ENCODE data around the gene TXNDC12. TPM values are rescaled to one million over a fixed set of nuclear protein-coding genes. Genes with fewer than 3 reads are reported as not detected.

Gene TXNDC12
- total RNA-seq, 1 experiment from 2014 or later, result 80.9 TPM

- no peak for TF ChIP-seq SMAD4 (CRISPR knock-in tag; IDR thresholded peaks at IDR 0.05)
- POLR2A ChIA-PET, result no interaction called here
- peaks cover 6% of the 10 kb centered on the region for H3K4me1 Mint-ChIP-seq
- no peak overlapping the region for H3K27ac Mint-ChIP-seq
- DNase-seq (ENCODE audit: low spot score) (no peak), ATAC-seq (no peak)
- no peaks in the 10 kb centered on the region for H3K9me3 Mint-ChIP-seq
- H3K27me3 Mint-ChIP-seq (ENCODE audit: low read depth), result no peaks in the 10 kb centered on the region
- H3K36me3 Mint-ChIP-seq, result peaks cover 16% of the 10 kb centered on the region
- CTCF ChIA-PET, result no interaction called here
- H3K4me3 Mint-ChIP-seq, result no peak overlapping the region
Measured at GRCh38 chr1:51982161-51982560, 72.8 kb downstream of the TXNDC12 start.

DNA sequence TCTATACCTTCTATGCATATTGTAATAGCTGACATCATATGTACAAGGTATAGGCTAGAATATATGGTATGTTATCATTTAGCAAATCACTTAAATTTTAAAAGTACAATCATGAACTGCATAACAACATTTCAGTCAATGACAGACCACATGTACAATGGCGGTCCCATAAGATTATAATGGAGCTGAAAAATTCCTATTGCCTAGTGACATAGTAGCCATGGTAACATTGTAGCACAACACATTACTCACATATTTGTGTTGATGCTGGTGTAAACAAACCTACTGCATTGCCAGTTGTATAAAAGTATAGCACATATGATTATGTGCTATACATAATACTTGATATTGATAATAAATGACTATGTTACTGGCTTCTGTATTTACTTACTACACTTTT is 73.4 kb downstream of the TXNDC12 start:
- no peak for ATAC-seq
- no peak for TF ChIP-seq PRDM15 (CRISPR knock-in tag; IDR thresholded peaks at IDR 0.05)
- TF ChIP-seq, protein P1, sequence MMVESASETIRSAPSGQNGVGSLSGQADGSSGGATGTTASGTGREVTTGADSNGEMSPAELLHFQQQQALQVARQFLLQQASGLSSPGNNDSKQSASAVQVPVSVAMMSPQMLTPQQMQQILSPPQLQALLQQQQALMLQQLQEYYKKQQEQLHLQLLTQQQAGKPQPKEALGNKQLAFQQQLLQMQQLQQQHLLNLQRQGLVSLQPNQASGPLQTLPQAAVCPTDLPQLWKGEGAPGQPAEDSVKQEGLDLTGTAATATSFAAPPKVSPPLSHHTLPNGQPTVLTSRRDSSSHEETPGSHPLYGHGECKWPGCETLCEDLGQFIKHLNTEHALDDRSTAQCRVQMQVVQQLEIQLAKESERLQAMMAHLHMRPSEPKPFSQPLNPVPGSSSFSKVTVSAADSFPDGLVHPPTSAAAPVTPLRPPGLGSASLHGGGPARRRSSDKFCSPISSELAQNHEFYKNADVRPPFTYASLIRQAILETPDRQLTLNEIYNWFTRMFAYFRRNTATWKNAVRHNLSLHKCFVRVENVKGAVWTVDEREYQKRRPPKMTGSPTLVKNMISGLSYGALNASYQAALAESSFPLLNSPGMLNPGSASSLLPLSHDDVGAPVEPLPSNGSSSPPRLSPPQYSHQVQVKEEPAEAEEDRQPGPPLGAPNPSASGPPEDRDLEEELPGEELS (CRISPR knock-in tag; IDR thresholded peaks at IDR 0.05), result no peak
- H3K27me3 Mint-ChIP-seq (ENCODE audit: low read depth), result no peaks in the 10 kb centered on the region
- ChIA-PET POLR2A (no interaction called here), CTCF (no interaction called here)
- no peak overlapping the region for H3K4me3 Mint-ChIP-seq
- peaks cover 1% of the 10 kb centered on the region for H3K4me1 Mint-ChIP-seq
- no peaks in the 10 kb centered on the region for H3K9me3 Mint-ChIP-seq
- peaks cover 18% of the 10 kb centered on the region for H3K36me3 Mint-ChIP-seq
- no peak for DNase-seq (ENCODE audit: low spot score)
- no peak overlapping the region for H3K27ac Mint-ChIP-seq

DNA sequence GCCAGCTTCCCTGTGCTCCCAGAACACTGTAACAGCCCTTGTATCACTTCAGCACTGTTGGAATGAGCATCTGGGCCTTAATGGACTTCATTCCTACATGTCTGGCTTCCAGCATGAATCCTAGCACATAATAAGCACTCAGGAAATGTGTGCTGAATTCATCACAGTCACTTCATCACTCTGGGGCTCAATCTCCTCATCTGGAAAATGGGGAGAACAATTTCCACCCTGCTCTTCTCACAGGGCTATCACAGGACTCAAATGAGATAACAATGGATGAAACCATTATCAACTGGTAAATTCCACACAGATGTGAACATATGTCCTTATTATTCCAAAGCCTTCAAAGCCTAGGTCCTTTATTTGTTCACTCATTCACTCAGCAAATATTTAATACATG is 76.9 kb downstream of the TXNDC12 start:
- Mint-ChIP-seq H3K4me1 (no peaks in the 10 kb centered on the region), H3K27ac (no peak overlapping the region), H3K36me3 (peaks cover 41% of the 10 kb centered on the region), H3K9me3 (no peaks in the 10 kb centered on the region), H3K4me3 (no peak overlapping the region), H3K27me3 (ENCODE audit: low read depth) (no peaks in the 10 kb centered on the region)
- ATAC-seq (no peak), DNase-seq (ENCODE audit: low spot score) (no peak)
- POLR2A ChIA-PET, result no interaction called here
- CTCF ChIA-PET, result no interaction called here
- TF ChIP-seq ZNF232 (CRISPR knock-in tag; IDR thresholded peaks at IDR 0.05) (no peak), ATF6 (CRISPR knock-in tag; IDR thresholded peaks at IDR 0.05) (no peak), CREM (CRISPR knock-in tag; IDR thresholded peaks at IDR 0.05) (no peak), SOX15 (CRISPR knock-in tag; IDR thresholded peaks at IDR 0.05) (no peak), E2F4 (CRISPR knock-in tag; IDR thresholded peaks at IDR 0.05; ENCODE audit: borderline replicate concordance, low read depth) (no peak), NR2C2 (CRISPR knock-in tag; IDR thresholded peaks at IDR 0.05) (no peak), ZNF416 (CRISPR knock-in tag; IDR thresholded peaks at IDR 0.05) (no peak), TEAD1 (CRISPR knock-in tag; IDR thresholded peaks at IDR 0.05) (no peak), PREB (CRISPR knock-in tag; IDR thresholded peaks at IDR 0.05; ENCODE audit: borderline replicate concordance) (no peak), FOXJ3 (CRISPR knock-in tag; IDR thresholded peaks at IDR 0.05; ENCODE audit: borderline replicate concordance) (no peak), TP53 (CRISPR knock-in tag; IDR thresholded peaks at IDR 0.05) (no peak), ZNF317 (CRISPR knock-in tag; IDR thresholded peaks at IDR 0.05; ENCODE audit: borderline replicate concordance, low read depth) (no peak)
- TF ChIP-seq, protein P2, sequence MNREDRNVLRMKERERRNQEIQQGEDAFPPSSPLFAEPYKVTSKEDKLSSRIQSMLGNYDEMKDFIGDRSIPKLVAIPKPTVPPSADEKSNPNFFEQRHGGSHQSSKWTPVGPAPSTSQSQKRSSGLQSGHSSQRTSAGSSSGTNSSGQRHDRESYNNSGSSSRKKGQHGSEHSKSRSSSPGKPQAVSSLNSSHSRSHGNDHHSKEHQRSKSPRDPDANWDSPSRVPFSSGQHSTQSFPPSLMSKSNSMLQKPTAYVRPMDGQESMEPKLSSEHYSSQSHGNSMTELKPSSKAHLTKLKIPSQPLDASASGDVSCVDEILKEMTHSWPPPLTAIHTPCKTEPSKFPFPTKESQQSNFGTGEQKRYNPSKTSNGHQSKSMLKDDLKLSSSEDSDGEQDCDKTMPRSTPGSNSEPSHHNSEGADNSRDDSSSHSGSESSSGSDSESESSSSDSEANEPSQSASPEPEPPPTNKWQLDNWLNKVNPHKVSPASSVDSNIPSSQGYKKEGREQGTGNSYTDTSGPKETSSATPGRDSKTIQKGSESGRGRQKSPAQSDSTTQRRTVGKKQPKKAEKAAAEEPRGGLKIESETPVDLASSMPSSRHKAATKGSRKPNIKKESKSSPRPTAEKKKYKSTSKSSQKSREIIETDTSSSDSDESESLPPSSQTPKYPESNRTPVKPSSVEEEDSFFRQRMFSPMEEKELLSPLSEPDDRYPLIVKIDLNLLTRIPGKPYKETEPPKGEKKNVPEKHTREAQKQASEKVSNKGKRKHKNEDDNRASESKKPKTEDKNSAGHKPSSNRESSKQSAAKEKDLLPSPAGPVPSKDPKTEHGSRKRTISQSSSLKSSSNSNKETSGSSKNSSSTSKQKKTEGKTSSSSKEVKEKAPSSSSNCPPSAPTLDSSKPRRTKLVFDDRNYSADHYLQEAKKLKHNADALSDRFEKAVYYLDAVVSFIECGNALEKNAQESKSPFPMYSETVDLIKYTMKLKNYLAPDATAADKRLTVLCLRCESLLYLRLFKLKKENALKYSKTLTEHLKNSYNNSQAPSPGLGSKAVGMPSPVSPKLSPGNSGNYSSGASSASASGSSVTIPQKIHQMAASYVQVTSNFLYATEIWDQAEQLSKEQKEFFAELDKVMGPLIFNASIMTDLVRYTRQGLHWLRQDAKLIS (CRISPR knock-in tag; IDR thresholded peaks at IDR 0.05; ENCODE audit: borderline replicate concordance), result no peak
- TF ChIP-seq, protein P3, sequence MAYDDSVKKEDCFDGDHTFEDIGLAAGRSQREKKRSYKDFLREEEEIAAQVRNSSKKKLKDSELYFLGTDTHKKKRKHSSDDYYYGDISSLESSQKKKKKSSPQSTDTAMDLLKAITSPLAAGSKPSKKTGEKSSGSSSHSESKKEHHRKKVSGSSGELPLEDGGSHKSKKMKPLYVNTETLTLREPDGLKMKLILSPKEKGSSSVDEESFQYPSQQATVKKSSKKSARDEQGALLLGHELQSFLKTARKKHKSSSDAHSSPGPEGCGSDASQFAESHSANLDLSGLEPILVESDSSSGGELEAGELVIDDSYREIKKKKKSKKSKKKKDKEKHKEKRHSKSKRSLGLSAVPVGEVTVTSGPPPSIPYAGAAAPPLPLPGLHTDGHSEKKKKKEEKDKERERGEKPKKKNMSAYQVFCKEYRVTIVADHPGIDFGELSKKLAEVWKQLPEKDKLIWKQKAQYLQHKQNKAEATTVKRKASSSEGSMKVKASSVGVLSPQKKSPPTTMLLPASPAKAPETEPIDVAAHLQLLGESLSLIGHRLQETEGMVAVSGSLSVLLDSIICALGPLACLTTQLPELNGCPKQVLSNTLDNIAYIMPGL (CRISPR knock-in tag; IDR thresholded peaks at IDR 0.05), result no peak

All from WTC11 (cell line).